GM18861 (cell line): ENCODE data around the gene DYSF.

Source experiments
- ATAC-seq: cut with Tn5 transposase; IDR thresholded peaks from one replicate; pipeline ENCODE4 v1.9.1; 2021; ENCODE audit not compliant: unreplicated experiment

The DYSF gene

DNA sequence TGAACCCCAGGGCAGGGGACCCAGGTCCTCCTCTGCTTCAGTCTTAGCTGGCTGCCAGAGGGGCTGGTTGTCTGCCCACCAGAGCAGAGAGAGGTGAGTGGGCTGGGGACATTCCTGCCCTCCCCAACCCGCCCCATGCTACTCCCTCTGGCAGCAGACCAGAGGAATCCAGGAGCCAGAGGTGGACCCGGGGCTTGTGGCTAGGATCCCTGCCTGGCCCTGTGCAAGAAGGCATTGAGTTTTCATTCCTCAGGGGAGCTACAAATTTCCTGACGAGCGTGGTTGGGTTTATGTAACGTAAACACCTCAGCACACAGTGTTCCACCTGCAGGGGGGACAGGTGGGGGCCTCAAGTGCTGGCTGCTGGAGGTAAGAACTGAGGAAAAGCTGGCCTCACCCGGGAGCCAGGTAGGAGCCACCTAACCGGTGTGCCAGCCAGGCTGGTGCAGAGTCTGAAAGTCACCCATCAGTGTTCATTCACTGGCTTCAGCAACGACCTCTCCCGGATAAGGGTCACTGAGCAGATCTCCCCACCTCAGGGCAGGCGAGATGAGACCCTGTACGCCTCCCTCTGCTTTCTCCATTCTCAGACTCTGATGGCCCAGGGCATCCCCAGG, 246.8 kb downstream of the DYSF start:
- ATAC-seq, result no peak

DNA sequence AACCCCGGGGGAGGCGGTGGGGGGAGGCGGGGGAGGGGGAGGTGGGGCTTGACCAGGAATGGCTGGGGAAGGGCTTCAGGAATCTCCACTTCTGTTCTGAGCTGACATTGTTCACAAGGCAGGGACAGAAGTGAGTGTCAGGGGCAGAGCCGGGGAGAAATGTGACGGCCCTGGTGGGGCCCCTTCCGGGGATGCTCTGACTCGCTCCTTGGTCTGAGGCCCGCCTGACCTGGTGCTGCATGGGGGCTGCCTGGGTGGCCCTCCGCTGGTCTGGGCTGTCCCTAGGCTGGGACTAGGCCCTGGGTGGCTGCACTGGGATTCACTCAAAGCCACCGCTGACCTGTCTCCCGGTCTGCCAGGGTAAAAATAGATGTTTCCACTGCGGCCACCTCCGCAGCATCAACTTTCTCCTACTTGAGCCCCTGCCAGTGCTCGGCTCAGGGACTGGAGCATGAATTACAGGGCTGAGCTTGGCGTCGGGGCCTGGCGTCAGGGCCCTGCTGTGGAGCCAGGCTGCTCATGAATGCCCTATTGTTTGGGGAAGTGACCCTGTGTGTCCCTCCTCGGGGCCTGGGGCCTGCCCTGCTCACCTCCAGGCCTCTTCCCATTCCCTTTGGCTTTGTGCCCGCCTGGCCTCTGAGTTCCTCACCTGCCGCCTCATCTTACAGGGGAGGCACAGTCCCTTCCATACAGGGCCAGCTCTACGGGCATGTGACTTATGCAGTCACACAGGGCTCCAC, 247.5 kb downstream of the DYSF start:
- no peak for ATAC-seq

DNA sequence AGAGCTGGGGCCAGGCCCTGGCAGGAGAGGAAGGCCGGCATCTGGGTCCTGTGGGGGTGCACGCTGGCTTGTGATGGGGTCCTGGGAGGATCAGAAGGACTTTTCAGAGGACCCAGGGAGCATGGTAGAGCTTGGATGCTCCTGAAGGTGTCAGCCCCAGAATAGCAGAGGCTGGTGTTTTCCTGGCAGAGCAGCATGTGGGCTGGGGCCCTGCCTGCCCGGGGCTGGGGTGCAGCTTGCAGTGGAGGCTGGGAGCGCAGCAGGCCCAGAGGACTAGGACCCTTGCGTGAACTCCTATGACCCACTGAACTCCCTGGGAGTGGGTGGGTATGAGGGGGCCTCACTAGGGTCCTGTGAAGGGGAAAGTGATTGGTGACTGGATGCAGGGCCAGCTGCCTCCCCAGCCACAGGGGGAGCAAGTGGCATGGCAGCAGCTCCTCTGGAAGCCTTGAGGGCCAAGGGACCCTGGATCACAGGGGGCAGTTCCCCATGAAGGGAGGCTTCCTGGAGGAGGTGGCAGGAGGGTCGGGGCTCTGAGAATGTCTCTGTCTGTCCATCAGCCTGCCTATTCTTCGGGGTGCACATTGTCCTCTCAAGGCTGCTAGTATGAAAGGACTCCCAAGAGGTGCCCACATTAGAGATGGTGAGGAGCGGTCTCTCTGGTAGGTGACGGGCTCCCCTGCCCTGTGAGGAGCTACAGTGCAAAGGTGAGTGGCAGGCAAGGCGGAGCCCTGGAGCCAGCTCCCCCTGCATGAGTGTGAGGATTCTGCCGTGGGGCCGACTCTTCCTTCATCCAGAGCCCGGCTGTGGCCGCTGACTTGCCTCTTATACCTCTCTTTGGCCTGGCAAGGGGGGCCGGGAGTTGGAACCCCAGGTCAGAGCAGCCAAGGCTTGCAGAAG, 249.0 kb downstream of the DYSF start:
- ATAC-seq, result no peak

DNA sequence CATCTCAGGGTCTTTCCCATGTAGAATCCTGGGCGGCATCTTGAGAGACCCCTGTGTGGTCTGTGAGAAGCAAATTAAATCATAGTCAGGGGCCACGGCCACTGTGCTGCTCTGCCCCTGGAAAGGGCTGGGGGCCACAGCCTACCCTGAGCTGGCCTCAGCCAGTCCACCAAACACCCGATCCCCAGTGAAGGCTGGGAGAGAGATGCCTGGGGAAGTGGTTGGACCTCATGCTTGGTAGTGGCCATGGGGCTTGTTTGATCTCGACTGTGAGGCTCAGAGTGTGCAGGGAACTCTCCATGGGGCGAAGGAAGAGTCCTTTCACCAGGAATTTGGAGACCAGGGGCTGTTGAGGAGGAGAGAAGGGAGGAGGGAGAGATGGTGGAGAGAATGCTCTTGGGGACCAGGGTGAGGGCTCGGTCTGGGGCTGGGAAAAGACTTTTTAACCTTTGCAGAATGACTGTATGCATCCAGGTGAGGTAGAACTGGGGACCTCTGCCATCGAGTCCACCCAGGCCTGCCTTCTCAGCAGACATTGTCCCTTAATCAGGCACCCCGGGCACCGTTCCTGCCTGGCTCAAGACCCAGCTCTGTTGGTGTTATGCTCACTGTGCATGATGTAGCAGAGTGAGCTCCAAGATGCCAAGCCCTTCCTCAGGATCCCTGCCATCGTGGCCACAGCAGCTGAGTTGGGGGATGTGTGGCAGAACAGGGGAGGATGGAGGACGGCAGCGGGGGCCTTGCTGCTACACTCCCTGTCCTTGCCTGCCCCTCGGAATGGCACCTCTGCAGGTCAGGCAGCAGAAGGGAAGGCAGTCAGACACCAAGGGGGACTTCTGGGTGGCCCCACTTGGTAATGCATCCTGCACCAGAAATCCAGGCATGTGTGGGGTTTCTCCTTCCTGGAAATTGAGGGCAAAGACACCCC, 249.9 kb downstream of the DYSF start:
- ATAC-seq, result no peak

DNA sequence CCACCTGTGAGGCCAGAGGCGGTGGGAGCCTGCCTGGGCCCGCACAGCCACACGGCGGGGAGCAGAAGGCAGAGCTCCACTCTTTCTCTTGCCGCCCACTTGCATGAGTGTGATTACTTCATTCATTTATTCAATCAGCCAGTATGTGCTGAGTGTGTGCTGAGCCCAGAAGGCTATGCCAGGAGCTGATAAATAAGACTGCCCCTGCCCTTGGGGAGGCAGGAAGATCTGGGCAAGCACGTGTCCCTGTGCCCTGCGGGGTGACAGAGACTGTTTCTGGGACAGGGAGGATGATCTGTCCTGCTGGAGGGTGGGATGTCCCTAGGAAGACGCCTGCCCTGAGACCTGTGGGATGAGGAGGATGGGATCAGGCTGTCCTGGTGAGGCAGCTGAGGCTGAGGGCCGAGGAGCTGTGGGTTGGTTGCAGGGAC, 250.8 kb downstream of the DYSF start:
- ATAC-seq, result no peak

DNA sequence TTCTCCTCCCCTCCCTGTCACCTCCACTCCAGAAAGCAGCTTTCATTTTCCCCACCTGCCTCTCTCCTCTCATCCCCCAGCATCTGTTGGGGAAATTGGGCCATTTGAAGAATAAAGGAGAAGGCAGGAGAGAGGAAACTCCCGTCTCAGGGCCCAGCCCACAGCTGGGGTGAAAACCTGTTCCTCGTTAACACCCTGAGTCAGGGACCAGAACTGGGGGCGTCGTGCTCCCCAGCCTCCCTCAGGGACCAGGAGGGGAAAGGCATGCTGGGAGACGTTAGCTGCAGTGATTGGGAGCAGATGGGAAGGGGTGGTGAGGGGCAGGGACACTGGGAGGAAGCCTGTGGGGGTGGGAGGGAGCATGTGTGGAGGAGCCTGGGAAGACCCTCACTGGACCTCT, 251.3 kb downstream of the DYSF start:
- no peak for ATAC-seq

DNA sequence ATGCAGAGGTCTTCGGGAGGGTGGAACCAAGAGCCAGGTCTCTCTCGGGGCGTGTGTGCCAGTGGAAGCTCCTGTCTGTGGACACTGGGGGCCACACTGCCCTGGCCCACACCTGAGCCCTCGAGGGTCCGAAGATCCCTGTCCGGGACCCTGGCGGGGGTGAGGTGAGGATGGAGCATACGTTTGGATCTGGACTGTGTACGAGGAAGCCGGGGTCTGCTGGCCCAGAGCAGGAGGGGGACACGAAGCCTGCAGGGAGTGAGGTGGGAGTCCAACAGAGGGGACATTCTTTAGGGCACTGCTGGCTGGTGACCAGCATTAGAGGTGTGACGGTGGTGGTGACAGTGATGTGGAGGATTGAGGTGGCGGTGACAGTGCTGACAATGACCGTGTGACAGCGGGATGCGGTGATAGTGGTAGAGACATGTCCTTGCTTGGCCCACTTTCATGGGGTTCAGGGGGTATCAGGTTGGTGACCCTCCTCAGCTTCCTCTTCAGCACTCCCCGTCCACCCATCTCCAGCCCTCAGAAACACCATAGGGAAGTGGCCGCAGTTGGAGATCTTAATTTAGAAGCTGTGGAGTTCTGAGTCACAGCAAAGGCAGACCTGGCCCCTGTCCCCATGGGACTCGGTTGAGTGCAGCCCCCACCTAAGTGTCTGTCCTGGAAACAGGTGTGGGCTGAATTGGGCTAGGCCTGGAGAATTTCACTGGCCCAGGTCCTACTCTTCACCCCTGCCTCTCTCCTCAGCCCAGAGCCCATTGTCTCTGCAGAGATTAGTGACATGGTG, 252.0 kb downstream of the DYSF start:
- no peak for ATAC-seq

DNA sequence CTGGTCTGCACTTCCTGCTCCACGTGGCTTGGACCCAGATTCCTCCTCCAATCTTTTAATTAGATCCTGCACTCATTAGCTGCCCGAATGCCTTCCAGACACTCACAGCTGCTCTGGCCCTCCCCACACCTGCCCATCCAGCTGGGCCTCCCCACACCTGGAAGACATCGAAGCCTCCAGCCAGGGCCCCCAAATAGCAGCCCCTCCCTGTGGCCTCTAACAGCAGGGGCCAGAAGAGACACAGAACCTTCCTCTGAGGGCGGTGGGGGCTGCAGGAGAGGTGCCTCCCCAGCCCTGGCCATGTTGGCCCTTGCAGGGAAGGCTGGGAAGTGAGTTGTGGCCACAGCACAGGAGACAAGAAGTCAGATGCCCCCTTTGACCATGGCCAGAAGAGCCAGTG, 252.8 kb downstream of the DYSF start:
- ATAC-seq, result no peak

DNA sequence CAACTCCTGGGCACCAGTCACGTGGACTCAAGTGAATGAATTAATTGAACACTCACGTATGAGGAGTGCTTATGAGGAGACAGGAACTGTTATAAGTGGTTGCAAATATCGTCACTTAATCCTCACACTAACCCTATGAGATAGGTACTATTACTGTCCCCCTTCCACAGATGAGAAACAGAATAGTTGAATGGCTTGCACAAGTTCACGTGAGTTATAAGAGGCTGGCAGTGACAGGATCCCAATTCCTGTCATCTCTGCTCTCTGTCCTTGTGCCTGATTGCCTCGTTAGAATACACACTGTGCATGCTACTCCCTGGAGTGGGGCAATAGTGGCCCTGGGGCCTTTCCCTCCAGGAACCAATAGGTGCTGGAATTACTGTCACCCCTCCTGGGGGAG, 253.5 kb downstream of the DYSF start:
- no peak for ATAC-seq

DNA sequence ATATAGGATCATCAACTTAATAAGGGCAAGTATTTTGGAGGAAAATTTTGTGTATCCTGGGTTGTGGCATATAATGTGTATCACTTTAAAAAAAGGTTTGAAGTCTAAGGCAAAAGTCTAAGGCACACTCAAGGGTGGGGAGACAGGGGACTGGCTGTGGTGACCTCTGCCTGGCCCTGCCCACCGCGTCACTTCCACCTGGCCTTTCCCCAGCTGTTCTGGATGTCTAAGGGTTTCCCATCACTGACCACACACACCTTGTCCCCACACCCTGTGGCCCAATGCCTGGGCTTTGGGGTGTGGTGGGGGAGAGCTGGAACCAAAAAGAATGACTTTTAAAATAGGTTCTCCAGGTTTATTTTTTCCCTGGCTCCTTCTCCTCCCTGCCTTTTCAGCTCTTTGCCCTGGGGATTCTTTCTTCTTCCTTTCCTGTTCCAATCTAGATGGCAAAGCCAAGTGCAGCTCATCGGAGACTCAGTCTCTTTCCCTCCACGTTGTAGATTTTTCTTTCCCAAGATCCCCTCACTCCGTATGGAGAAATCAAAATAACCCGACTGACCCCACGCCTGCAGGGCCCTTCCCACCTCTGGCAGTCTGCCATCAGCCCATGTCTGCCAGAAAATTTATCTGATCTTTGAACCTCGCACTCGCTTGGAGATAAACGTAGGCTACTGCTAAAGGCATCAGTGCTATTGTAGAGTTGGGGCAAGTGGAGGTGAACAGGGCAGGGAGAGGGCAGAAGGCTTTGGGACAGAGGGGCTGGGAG, 257.2 kb downstream of the DYSF start:
- ATAC-seq, result no peak

DNA sequence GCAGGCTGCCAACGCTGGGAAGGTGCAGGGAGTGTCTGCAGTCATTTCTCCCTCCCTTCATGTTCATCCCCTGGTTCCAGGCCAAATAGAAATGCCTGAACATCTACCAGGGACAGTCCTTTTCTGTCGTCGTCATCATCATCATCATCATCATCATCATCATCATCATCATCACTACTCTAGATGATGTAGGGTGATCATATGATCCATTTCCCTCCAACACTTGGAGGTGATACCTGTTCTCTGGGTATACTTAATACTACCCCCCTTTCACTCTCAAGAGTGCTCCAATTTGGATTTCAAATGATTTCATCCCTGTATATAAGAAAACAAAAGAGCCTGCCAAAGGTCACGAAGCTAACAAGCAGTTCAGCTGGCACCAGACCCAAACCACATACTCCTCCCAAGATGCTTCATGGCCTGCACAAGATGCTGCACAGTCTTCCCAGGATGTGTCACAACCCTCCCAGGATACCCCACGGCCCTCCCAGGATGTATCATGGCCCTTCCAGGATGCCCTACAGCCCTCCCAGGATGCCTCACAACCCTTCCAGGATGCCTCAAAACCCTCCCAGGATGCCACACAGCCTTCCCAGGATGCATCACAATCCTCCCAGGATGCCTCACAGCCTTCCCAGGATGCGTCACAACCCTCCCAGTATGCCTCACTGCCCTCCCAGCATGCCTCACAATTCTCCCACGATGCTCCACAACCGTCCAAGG, 257.9 kb downstream of the DYSF start:
- ATAC-seq, result no peak

DNA sequence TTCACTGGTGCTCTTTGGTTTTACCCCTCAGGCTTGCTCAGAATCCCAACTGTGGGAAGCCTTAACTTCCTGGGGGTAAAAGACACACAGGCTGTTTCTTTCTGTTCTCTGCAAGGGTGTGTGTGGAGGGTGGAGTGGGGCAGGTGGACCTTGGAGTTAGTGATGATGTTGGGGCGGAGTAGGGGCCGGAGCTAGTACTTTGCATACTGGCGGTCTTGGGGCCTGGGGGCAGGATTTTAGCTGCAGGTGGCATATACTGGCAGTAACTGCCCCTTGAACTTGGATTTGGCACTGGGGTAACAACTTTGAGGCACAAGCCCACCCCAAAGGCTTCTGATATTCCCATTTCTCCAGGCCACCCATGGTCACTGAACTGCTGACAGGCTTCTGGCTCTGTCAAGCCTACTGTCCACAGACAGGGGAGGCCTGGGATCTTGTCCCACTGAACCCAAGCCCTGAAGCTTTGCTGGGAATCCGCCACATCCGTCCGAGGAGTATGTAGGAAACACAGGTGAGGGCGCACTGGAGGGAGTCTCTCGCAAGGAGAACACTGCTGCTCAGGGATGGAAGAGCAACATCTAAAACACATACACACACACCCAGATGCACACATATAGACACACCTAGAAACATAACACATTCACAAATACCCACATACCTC, 258.9 kb downstream of the DYSF start:
- ATAC-seq, result no peak

DNA sequence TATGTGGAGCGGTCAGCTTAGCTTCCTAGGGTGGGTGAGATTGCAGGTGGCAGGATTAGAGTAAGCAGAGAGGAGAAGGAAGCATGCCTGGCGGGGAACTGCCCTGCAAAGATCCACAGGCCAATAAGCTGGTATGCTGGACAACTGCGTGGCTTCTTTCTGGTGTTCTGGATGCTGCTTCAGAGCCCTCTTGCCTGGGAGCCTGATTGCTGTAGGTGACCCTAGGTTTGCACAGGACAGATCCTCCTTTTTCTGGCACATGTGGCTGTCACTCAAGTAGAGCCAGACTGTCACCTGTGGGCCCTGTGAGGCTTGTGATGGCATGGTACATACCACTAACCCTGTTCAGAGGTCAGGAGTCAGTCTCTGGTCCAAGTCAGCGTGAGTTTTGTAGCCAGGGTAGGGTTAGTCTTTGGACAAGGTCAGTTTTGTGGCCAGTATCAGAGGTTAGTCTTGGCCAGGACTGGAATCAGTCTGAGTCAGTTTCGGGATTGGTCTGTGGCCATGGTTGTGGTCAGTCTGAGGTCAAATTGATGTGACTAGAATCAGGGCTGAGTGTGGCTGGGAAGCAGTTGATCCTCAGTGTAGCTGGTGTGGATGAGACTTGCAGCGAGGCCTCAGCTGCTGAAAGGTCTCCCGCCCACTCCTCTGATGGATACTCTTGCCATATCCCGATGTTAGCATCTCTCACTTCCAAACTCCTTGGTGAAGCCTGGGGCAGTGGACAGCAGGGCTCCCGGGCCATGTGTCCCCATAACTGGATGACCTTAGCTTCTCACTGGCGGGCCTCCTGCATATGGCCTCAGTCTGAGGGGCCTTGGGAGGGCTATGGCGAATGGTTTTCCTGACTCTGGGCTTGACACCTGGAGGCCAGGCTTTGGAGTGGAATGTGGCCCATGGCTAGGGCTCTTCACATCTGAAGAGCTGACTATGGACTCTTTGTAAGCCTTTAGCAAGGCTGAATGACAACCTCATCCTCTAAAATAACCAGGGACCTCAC, 260.5 kb downstream of the DYSF start:
- no peak for ATAC-seq

DNA sequence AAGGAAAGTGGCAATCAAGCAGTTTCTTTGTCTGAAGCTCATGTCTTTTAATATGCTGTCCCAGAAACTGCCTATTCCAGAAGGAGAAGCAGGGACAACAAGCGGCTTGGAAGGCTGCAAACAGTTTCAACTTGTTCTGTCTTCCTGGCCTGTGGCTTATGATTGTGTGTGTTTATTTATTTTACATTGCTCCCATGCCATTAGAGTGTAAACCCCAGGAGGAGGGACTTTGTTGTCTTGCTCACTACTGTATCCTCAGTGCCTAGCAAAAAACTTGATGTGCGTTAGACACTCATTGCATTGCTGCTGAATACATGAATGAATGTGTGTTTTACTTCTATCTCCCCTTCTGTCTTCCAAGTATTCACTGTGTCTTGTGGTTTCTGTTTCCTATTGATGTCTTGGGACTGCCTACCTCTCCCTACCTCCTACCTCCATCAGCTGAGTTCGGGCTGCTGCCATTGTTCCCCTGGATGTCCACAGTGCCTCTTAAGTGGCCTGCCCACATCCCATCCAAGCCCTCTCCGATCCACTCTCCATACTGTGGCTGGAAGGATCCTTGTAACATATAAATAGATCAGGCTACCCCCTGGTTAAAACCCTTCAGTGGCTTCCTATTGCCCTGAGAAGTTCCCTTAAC, 261.4 kb downstream of the DYSF start:
- no peak for ATAC-seq

DNA sequence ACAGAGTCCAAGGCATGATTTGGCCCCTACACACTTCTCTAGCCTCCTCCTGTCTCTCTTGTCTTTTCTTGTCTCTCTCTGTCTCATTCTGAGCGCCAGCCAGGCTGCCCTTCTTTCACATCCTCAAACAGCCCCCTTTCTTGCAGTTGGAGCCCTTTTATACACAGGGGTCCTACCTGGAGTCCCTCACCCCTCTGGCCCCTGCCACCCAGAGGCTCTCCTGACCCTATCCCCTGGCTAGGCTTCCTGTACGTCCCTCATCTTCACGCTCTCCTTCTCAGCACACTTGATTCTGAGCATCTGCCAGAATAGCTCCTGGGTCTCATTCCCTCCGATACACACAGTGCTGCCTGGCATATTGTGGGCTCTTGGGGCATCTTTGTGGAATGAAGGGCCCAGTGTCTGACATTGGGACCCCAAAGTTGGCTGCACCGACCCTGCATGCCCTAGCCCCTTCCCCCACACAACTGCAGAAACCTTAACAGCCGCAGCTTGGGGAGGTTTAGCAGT, 261.9 kb downstream of the DYSF start:
- ATAC-seq, result no peak
